ENCODE measurements around the gene LPCAT3.
A peak's percentile ranks its signal among the peaks of the same experiment; 100 is the strongest.

LPCAT3 gene

GRCh38 chr12:6974180-6974579 is 44.1 kb downstream of the LPCAT3 start:
- Mint-ChIP-seq H3K4me1 (peaks cover 39% of the 10 kb centered on the region), H3K27ac (no peak overlapping the region), H3K9me3 (no peaks in the 10 kb centered on the region), H3K36me3 (ENCODE audit: low read depth) (peaks cover 41% of the 10 kb centered on the region), H3K27me3 (ENCODE audit: low read depth, poor library complexity) (peaks cover 4% of the 10 kb centered on the region), H3K4me3 (no peak overlapping the region)
- TF ChIP-seq CTCF (IDR thresholded peaks at IDR 0.05): no peak
- DNase-seq: no peak

- Mint-ChIP-seq H3K4me3 (peak overlapping the region; percentile 100), H3K27ac (peak overlapping the region; percentile 100), H3K9me3 (no peaks in the 10 kb centered on the region), H3K27me3 (ENCODE audit: low read depth, poor library complexity) (peaks cover 4% of the 10 kb centered on the region), H3K4me1 (peaks cover 52% of the 10 kb centered on the region), H3K36me3 (ENCODE audit: low read depth) (peaks cover 47% of the 10 kb centered on the region)
- peak; percentile 46 for DNase-seq
- no peak for TF ChIP-seq CTCF (IDR thresholded peaks at IDR 0.05)
Observed at GRCh38 chr12:6970096-6970527, 48.2 kb downstream of the LPCAT3 start.

DNA sequence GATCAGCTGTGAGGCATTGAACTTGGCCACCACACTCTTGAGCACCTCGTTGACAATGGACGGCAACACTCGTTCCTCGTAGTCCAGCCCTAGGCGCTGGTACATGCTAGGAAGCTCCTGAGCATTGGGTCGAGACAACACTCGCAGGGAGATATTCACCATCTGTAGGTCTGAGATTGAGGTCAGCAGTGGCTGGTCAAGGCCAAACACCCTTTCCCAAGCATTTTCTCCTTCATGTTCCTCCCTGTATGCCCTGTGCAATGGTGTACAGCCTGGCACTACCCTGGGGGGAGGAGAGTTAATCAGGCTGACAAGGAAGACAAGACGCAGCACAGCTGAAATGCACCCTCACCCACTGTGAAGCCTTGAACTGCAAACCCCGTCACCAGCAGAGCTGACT is 49.9 kb downstream of the LPCAT3 start:
- DNase-seq: no peak
- H3K4me3 Mint-ChIP-seq: peak overlapping the region; percentile 100

DNA sequence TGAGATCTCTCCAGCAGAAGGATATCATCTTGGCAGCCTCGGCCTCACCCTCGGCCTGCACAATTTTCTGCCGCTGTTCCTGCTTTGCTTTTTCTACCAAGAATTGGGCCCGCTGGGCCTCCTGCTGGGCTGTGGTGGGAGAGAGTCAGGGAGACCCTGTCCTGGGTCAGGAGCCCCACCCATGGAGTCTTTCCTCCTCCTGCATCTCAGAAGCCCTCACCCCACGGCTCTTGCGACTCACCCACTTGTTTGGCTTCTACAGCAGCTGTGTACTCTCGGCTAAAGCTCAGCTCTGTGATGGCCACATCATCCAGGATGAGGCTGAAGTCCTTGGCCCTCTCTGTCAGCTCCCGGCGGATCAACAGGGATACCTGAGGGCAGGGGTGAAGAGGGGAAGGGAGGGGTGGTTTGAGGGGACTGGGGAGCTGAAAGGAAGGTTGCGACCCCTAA is 50.6 kb downstream of the LPCAT3 start:
- TF ChIP-seq CTCF (IDR thresholded peaks at IDR 0.05): no peak
- Mint-ChIP-seq H3K9me3 (no peaks in the 10 kb centered on the region), H3K27me3 (ENCODE audit: low read depth, poor library complexity) (no peaks in the 10 kb centered on the region), H3K36me3 (ENCODE audit: low read depth) (peaks cover 39% of the 10 kb centered on the region), H3K4me1 (peaks cover 48% of the 10 kb centered on the region), H3K4me3 (no peak overlapping the region), H3K27ac (no peak overlapping the region)
- DNase-seq: no peak

More for the DNA sequence above, 49.9 kb downstream of the LPCAT3 start:
- Mint-ChIP-seq H3K27me3 (ENCODE audit: low read depth, poor library complexity) (peaks cover 2% of the 10 kb centered on the region), H3K4me1 (peaks cover 52% of the 10 kb centered on the region), H3K9me3 (no peaks in the 10 kb centered on the region), H3K27ac (peak overlapping the region; percentile 67), H3K36me3 (ENCODE audit: low read depth) (peaks cover 39% of the 10 kb centered on the region)
- TF ChIP-seq CTCF (IDR thresholded peaks at IDR 0.05): no peak

DNA sequence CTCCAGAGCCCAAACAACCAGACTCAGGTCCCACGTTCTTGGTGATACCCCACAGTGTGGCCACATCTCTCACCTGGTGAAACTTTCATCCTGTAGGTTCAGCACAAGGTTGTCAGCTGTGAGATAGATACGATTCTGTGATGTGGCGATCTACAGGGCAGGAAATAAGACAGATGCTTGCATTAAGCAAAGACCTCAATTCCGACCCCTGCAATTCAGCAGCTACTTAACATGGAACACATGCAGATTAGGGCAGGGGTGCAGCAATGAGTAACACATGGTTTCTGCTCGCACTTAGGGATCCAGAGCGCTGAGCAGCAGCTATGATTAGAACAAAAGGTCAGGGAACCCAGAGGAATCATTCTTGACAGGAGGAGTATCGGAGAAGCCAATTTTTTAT is 51.9 kb downstream of the LPCAT3 start:
- Mint-ChIP-seq H3K36me3 (ENCODE audit: low read depth) (peaks cover 39% of the 10 kb centered on the region), H3K27me3 (ENCODE audit: low read depth, poor library complexity) (no peaks in the 10 kb centered on the region), H3K27ac (peak overlapping the region; percentile 86), H3K4me1 (peaks cover 48% of the 10 kb centered on the region), H3K9me3 (no peaks in the 10 kb centered on the region), H3K4me3 (no peak overlapping the region)
- TF ChIP-seq CTCF (IDR thresholded peaks at IDR 0.05): no peak
- no peak for DNase-seq

DNA sequence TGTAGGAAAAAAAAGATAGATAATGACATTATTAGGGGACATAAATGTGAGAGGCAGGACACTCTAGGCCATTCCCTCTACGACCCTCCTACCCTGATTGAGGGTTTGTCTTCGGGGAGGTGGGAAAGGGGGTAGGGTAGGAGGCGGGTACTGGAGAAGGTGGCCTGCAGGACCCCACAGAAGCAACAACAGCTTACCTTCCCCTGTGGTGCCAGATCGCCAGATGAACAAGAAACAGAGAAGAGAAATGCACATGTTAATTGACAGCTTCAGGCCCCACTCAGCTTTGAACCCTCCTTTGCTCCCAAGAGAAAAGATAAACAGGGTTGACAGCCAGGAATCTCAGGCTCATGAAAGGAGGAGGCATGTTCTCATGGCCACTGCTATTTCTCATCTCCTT is 52.6 kb downstream of the LPCAT3 start:
- no peaks in the 10 kb centered on the region for H3K9me3 Mint-ChIP-seq
- peaks cover 39% of the 10 kb centered on the region for H3K36me3 Mint-ChIP-seq (ENCODE audit: low read depth)
- peak overlapping the region; percentile 85 for H3K27ac Mint-ChIP-seq
- DNase-seq: no peak
- no peaks in the 10 kb centered on the region for H3K27me3 Mint-ChIP-seq (ENCODE audit: low read depth, poor library complexity)
- H3K4me1 Mint-ChIP-seq: peaks cover 50% of the 10 kb centered on the region
- no peak overlapping the region for H3K4me3 Mint-ChIP-seq
- no peak for TF ChIP-seq CTCF (IDR thresholded peaks at IDR 0.05)
